RPMI8226 (cell line): ENCODE results near the gene TPPP.
A peak's percentile ranks its signal among the peaks of the same experiment; 100 is the strongest.

Source experiments
- DNase-seq: peaks from one replicate; pipeline ENCODE4 v3.0.0-alpha.2; 2015

TPPP gene

GRCh38 chr5:676699-677076 is 16.5 kb downstream of the TPPP start:
- DNase-seq, result no peak

- DNase-seq, result no peak
These were observed 17.1 kb downstream of the TPPP start for GRCh38 chr5:675871-676698.

GRCh38 chr5:675111-675870 is 17.9 kb downstream of the TPPP start:
- no peak for DNase-seq

- DNase-seq, result no peak
These were observed 18.5 kb downstream of the TPPP start for GRCh38 chr5:674630-675011.

- DNase-seq, result no peak
These were observed 19.1 kb downstream of the TPPP start for GRCh38 chr5:673831-674629.

- DNase-seq, result no peak
These were observed 19.9 kb downstream of the TPPP start for GRCh38 chr5:673161-673830.

- peak; percentile 93 for DNase-seq
These were observed 20.6 kb downstream of the TPPP start for GRCh38 chr5:672329-673160.

GRCh38 chr5:671459-672328 is 21.5 kb downstream of the TPPP start:
- peak; percentile 79 for DNase-seq

GRCh38 chr5:670396-671270 is 22.5 kb downstream of the TPPP start:
- DNase-seq, result no peak

GRCh38 chr5:669842-670395 is 23.2 kb downstream of the TPPP start:
- no peak for DNase-seq

GRCh38 chr5:669111-669841 is 23.9 kb downstream of the TPPP start:
- DNase-seq, result peak; percentile 33

GRCh38 chr5:668283-668995 is 24.7 kb downstream of the TPPP start:
- DNase-seq, result no peak

- no peak for DNase-seq
These were observed 26.2 kb downstream of the TPPP start for GRCh38 chr5:666816-667498.

GRCh38 chr5:665956-666711 is 27.0 kb downstream of the TPPP start:
- no peak for DNase-seq

- no peak for DNase-seq
These were observed 27.6 kb downstream of the TPPP start for GRCh38 chr5:665541-665955.

GRCh38 chr5:664994-665360 is 28.2 kb downstream of the TPPP start:
- no peak for DNase-seq
